ENCODE data around the gene SLC6A3. TPM values are rescaled to one million over a fixed set of nuclear protein-coding genes. Genes with fewer than 3 reads are reported as not detected.
A peak's percentile ranks its signal among the peaks of the same experiment; 100 is the strongest.

The SLC6A3 gene
- total and polyA plus RNA-seq, 5 donors from 2014 or later: 0.27 TPM; not detected in 4

- peaks cover 0 to 5% (median 0%) of the 10 kb centered on the region in 4 donors for H3K4me1 Mint-ChIP-seq
- Histone ChIP-seq H3K27me3 (ENCODE audit: control insufficient read depth, insufficient read depth, low read length) (no peaks in the 10 kb centered on the region), H3K4me1 (ENCODE audit: control insufficient read depth, insufficient read depth, low read length, poor library complexity, severe bottlenecking) (no peaks in the 10 kb centered on the region), H3K9me3 (ENCODE audit: control insufficient read depth in 2 of 2, low read length in 2 of 2) (no peaks in the 10 kb centered on the region), H3K36me3 (ENCODE audit: control insufficient read depth, insufficient read depth, low read length) (no peaks in the 10 kb centered on the region), H3K4me3 (ENCODE audit: low read depth, low read length) (no peak overlapping the region), H3K27ac (ENCODE audit: insufficient read depth, low read length, poor library complexity, severe bottlenecking) (no peak overlapping the region)
- no peak for ATAC-seq (ENCODE audit: low read depth in 2 of 2)
- peaks cover 0 to 5% (median 0%) of the 10 kb centered on the region in 7 donors for H3K9me3 Mint-ChIP-seq
- no peak overlapping the region for H3K4me3 Mint-ChIP-seq
- no peak for DNase-seq
- H3K36me3 Mint-ChIP-seq: no peaks in the 10 kb centered on the region
- no peak overlapping the region for H3K27ac Mint-ChIP-seq
- no peaks in the 10 kb centered on the region for H3K27me3 Mint-ChIP-seq
Measured at GRCh38 chr5:1420211-1421195, 24.7 kb downstream of the SLC6A3 start.

- H3K36me3 ChIP-seq (ENCODE audit: control insufficient read depth, insufficient read depth, low read length): no peaks in the 10 kb centered on the region
- no peaks in the 10 kb centered on the region for H3K4me1 ChIP-seq (ENCODE audit: control insufficient read depth, insufficient read depth, low read length, poor library complexity, severe bottlenecking)
- H3K27me3 ChIP-seq (ENCODE audit: control insufficient read depth, insufficient read depth, low read length): no peaks in the 10 kb centered on the region
- H3K4me3 Mint-ChIP-seq: no peak overlapping the region
- no peak overlapping the region for H3K27ac ChIP-seq (ENCODE audit: insufficient read depth, low read length, poor library complexity, severe bottlenecking)
- H3K9me3 Mint-ChIP-seq: peaks cover 0 to 3% (median 0%) of the 10 kb centered on the region in 7 donors
- H3K4me1 Mint-ChIP-seq: peaks cover 0 to 5% (median 0%) of the 10 kb centered on the region in 4 donors
- no peak overlapping the region for H3K27ac Mint-ChIP-seq
- H3K9me3 ChIP-seq (ENCODE audit: control insufficient read depth in 2 of 2, low read length in 2 of 2): no peaks in the 10 kb centered on the region
- ATAC-seq (ENCODE audit: low read depth in 2 of 2) (no peak), DNase-seq (no peak)
- no peaks in the 10 kb centered on the region for H3K27me3 Mint-ChIP-seq
- H3K36me3 Mint-ChIP-seq: no peaks in the 10 kb centered on the region
- no peak overlapping the region for H3K4me3 ChIP-seq (ENCODE audit: low read depth, low read length)
Measured at GRCh38 chr5:1419476-1420210, 25.6 kb downstream of the SLC6A3 start.

GRCh38 chr5:1418921-1419280 is 26.3 kb downstream of the SLC6A3 start:
- Mint-ChIP-seq H3K9me3 (peaks cover 0 to 3% (median 0%) of the 10 kb centered on the region in 7 donors), H3K27ac (no peak overlapping the region), H3K4me3 (no peak overlapping the region), H3K4me1 (peaks cover 0 to 5% (median 0%) of the 10 kb centered on the region in 4 donors), H3K27me3 (no peaks in the 10 kb centered on the region), H3K36me3 (no peaks in the 10 kb centered on the region)
- Histone ChIP-seq H3K27me3 (ENCODE audit: control insufficient read depth, insufficient read depth, low read length) (no peaks in the 10 kb centered on the region), H3K9me3 (ENCODE audit: control insufficient read depth in 2 of 2, low read length in 2 of 2) (no peaks in the 10 kb centered on the region), H3K4me3 (ENCODE audit: low read depth, low read length) (no peak overlapping the region), H3K4me1 (ENCODE audit: control insufficient read depth, insufficient read depth, low read length, poor library complexity, severe bottlenecking) (no peaks in the 10 kb centered on the region), H3K36me3 (ENCODE audit: control insufficient read depth, insufficient read depth, low read length) (no peaks in the 10 kb centered on the region), H3K27ac (ENCODE audit: insufficient read depth, low read length, poor library complexity, severe bottlenecking) (no peak overlapping the region)
- ATAC-seq (ENCODE audit: low read depth in 2 of 2) (no peak), DNase-seq (no peak)

GRCh38 chr5:1418238-1418920 is 26.9 kb downstream of the SLC6A3 start:
- DNase-seq: no peak
- Histone ChIP-seq H3K9me3 (ENCODE audit: control insufficient read depth in 2 of 2, low read length in 2 of 2) (no peaks in the 10 kb centered on the region), H3K36me3 (ENCODE audit: control insufficient read depth, insufficient read depth, low read length) (no peaks in the 10 kb centered on the region), H3K27me3 (ENCODE audit: control insufficient read depth, insufficient read depth, low read length) (no peaks in the 10 kb centered on the region), H3K4me1 (ENCODE audit: control insufficient read depth, insufficient read depth, low read length, poor library complexity, severe bottlenecking) (no peaks in the 10 kb centered on the region), H3K27ac (ENCODE audit: insufficient read depth, low read length, poor library complexity, severe bottlenecking) (no peak overlapping the region), H3K4me3 (ENCODE audit: low read depth, low read length) (no peak overlapping the region)
- Mint-ChIP-seq H3K4me1 (peaks cover 0 to 5% (median 0%) of the 10 kb centered on the region in 4 donors), H3K4me3 (no peak overlapping the region), H3K9me3 (peaks cover 0 to 3% (median 0%) of the 10 kb centered on the region in 7 donors), H3K36me3 (no peaks in the 10 kb centered on the region), H3K27ac (no peak overlapping the region), H3K27me3 (no peaks in the 10 kb centered on the region)
- no peak for ATAC-seq (ENCODE audit: low read depth in 2 of 2)

DNA sequence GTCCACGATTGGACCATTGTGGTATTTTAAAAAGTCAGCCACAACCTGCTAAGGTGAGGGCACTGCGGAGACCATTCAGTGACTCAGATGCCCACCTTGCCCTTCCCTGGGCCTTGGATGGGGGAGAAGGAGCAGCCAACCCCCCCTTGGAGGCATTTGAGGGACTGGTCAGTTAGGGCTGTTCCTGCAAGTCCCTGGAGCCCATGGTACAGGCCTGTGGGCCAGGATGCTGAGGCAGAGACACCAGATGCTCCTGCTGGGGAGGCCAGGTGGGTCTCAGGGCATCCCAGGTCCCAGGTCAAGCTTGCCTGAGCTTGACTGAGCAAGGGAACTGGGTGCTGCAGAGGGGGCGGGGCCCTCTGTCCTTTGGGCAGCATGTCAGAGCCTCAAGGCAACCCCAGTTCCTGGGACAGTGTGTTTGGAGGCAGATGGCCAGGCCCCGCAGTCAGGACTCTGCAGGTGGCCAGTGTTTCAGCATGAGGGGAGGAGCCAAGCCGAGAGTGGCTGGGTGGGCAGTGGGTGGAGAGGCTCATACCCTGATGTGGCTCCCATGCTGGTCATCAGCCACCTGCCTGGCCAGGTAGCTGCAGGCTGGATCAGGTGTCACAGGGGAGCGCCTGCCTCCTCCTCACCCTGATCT is 27.5 kb downstream of the SLC6A3 start:
- ATAC-seq (ENCODE audit: low read depth in 2 of 2) (no peak), DNase-seq (no peak)
- no peaks in the 10 kb centered on the region for H3K27me3 Mint-ChIP-seq
- Histone ChIP-seq H3K27ac (ENCODE audit: insufficient read depth, low read length, poor library complexity, severe bottlenecking) (no peak overlapping the region), H3K9me3 (ENCODE audit: control insufficient read depth in 2 of 2, low read length in 2 of 2) (no peaks in the 10 kb centered on the region), H3K27me3 (ENCODE audit: control insufficient read depth, insufficient read depth, low read length) (no peaks in the 10 kb centered on the region), H3K4me1 (ENCODE audit: control insufficient read depth, insufficient read depth, low read length, poor library complexity, severe bottlenecking) (no peaks in the 10 kb centered on the region), H3K36me3 (ENCODE audit: control insufficient read depth, insufficient read depth, low read length) (no peaks in the 10 kb centered on the region), H3K4me3 (ENCODE audit: low read depth, low read length) (no peak overlapping the region)
- H3K27ac Mint-ChIP-seq: no peak overlapping the region
- H3K36me3 Mint-ChIP-seq: no peaks in the 10 kb centered on the region
- peaks cover 0 to 3% (median 0%) of the 10 kb centered on the region in 7 donors for H3K9me3 Mint-ChIP-seq
- H3K4me1 Mint-ChIP-seq: peaks cover 0 to 5% (median 0%) of the 10 kb centered on the region in 4 donors
- H3K4me3 Mint-ChIP-seq: no peak overlapping the region

GRCh38 chr5:1416856-1417469 is 28.3 kb downstream of the SLC6A3 start:
- H3K4me3 Mint-ChIP-seq: no peak overlapping the region

More at GRCh38 chr5:1416856-1417469, 28.3 kb downstream of the SLC6A3 start:
- DNase-seq (no peak), ATAC-seq (ENCODE audit: low read depth in 2 of 2) (no peak)
- H3K4me3 ChIP-seq (ENCODE audit: low read depth, low read length): no peak overlapping the region
- no peaks in the 10 kb centered on the region for H3K27me3 Mint-ChIP-seq
- no peaks in the 10 kb centered on the region for H3K36me3 Mint-ChIP-seq
- peak overlapping the region in 1 of 3 donors; percentile 16 for H3K27ac Mint-ChIP-seq
- H3K4me1 ChIP-seq (ENCODE audit: control insufficient read depth, insufficient read depth, low read length, poor library complexity, severe bottlenecking): no peaks in the 10 kb centered on the region
- H3K36me3 ChIP-seq (ENCODE audit: control insufficient read depth, insufficient read depth, low read length): no peaks in the 10 kb centered on the region
- H3K27me3 ChIP-seq (ENCODE audit: control insufficient read depth, insufficient read depth, low read length): no peaks in the 10 kb centered on the region
- no peaks in the 10 kb centered on the region for H3K9me3 ChIP-seq (ENCODE audit: control insufficient read depth in 2 of 2, low read length in 2 of 2)
- no peak overlapping the region for H3K27ac ChIP-seq (ENCODE audit: insufficient read depth, low read length, poor library complexity, severe bottlenecking)
- peaks cover 0 to 5% (median 0%) of the 10 kb centered on the region in 7 donors for H3K9me3 Mint-ChIP-seq
- H3K4me1 Mint-ChIP-seq: peaks cover 0 to 5% (median 0%) of the 10 kb centered on the region in 4 donors

Measured in CD4-positive, CD25-positive, alpha-beta regulatory T cell (primary cell).